ENCODE data around the gene RBM6.

The RBM6 gene

GRCh38 chr3:49972656-49973055 lies 32.7 kb downstream of the RBM6 start:
- Histone ChIP-seq H4K8ac (ENCODE audit: low read depth, low read length) (no peak overlapping the region), H3K27me3 (ENCODE audit: insufficient read depth, low read length) (no peaks in the 10 kb centered on the region), H2AFZ (ENCODE audit: insufficient read depth, low read length, poor library complexity) (no peak overlapping the region), H3K36me3 (ENCODE audit: control insufficient read depth in 1 of 2, insufficient read depth in 2 of 2, low read length in 2 of 2) (peaks cover 9 to 14% of the 10 kb centered on the region in 2 experiments), H2BK12ac (ENCODE audit: low read length) (no peak overlapping the region), H3K9me3 (ENCODE audit: insufficient read depth, low read depth, low read length) (no peaks in the 10 kb centered on the region), H3K4me1 (ENCODE audit: control insufficient read depth in 1 of 2, insufficient read depth in 2 of 2, low read length in 2 of 2) (no peaks in the 10 kb centered on the region), H3K4ac (ENCODE audit: low read depth, low read length) (no peak overlapping the region), H3K27ac (ENCODE audit: low read depth, low read length) (no peak overlapping the region), H3K23ac (ENCODE audit: low read length) (no peak overlapping the region), H3K18ac (ENCODE audit: low read length) (no peak overlapping the region), H3K79me2 (ENCODE audit: control insufficient read depth, insufficient read depth, low read length, poor library complexity) (no peaks in the 10 kb centered on the region), H4K91ac (ENCODE audit: low read depth, low read length) (no peak overlapping the region), H3K4me3 (ENCODE audit: low read depth, low read length) (no peak overlapping the region), H3K9ac (ENCODE audit: low read length) (no peak overlapping the region), H2AK5ac (ENCODE audit: low read length) (no peak overlapping the region), H2BK120ac (ENCODE audit: insufficient read depth, low read length, poor library complexity) (no peak overlapping the region), H3K14ac (ENCODE audit: low read length) (no peak overlapping the region), H2BK5ac (ENCODE audit: low read depth, low read length, poor library complexity) (no peak overlapping the region), H3K79me1 (ENCODE audit: low read length) (no peaks in the 10 kb centered on the region), H3K4me2 (ENCODE audit: low read length) (no peak overlapping the region), H4K12ac (ENCODE audit: low read depth, low read length) (no peak overlapping the region)
- no peak for DNase-seq
- WGBS (ENCODE audit: extremely low coverage, insufficient coverage, insufficient read length) = no CpG with 5 or more reads among the region's 10 CpGs

DNA sequence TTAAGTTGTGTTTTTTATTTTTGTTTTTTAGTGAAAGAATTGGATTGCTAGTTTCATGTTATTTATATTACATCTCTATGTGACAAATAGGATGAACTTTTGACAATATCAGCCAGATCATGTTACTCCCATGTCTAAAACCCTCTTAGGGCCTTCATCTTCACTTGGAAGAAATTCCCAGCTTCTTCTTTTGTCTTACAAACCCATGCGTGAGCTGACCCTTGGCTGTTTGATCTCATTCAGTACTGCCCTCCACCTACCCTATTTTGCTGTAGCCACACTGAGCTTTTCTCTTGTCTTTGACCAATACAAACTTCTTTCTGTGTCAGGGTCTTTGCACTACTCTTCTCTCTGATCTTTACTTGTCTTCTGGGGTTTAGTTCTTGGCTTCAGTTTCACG lies 37.0 kb downstream of the RBM6 start:
- Histone ChIP-seq H3K4me3 (ENCODE audit: low read depth, low read length) (no peak overlapping the region), H4K12ac (ENCODE audit: low read depth, low read length) (no peak overlapping the region), H3K9me3 (ENCODE audit: insufficient read depth, low read depth, low read length) (no peaks in the 10 kb centered on the region), H2AK5ac (ENCODE audit: low read length) (no peak overlapping the region), H3K4ac (ENCODE audit: low read depth, low read length) (no peak overlapping the region), H3K4me1 (ENCODE audit: control insufficient read depth in 1 of 2, insufficient read depth in 2 of 2, low read length in 2 of 2) (no peaks in the 10 kb centered on the region), H2BK120ac (ENCODE audit: insufficient read depth, low read length, poor library complexity) (no peak overlapping the region), H3K36me3 (ENCODE audit: control insufficient read depth in 1 of 2, insufficient read depth in 2 of 2, low read length in 2 of 2) (peaks cover 9 to 16% of the 10 kb centered on the region in 2 experiments), H3K27ac (ENCODE audit: low read depth, low read length) (no peak overlapping the region), H2AFZ (ENCODE audit: insufficient read depth, low read length, poor library complexity) (no peak overlapping the region), H2BK5ac (ENCODE audit: low read depth, low read length, poor library complexity) (no peak overlapping the region), H3K9ac (ENCODE audit: low read length) (no peak overlapping the region), H3K23ac (ENCODE audit: low read length) (no peak overlapping the region), H2BK12ac (ENCODE audit: low read length) (no peak overlapping the region), H3K79me2 (ENCODE audit: control insufficient read depth, insufficient read depth, low read length, poor library complexity) (no peaks in the 10 kb centered on the region), H4K91ac (ENCODE audit: low read depth, low read length) (no peak overlapping the region), H3K4me2 (ENCODE audit: low read length) (no peak overlapping the region), H3K14ac (ENCODE audit: low read length) (no peak overlapping the region), H3K18ac (ENCODE audit: low read length) (no peak overlapping the region), H4K8ac (ENCODE audit: low read depth, low read length) (no peak overlapping the region), H3K79me1 (ENCODE audit: low read length) (no peaks in the 10 kb centered on the region), H3K27me3 (ENCODE audit: insufficient read depth, low read length) (no peaks in the 10 kb centered on the region)
- DNase-seq = no peak
- no CpG with 5 or more reads among the region's 2 CpGs for WGBS (ENCODE audit: extremely low coverage, insufficient coverage, insufficient read length)

DNA sequence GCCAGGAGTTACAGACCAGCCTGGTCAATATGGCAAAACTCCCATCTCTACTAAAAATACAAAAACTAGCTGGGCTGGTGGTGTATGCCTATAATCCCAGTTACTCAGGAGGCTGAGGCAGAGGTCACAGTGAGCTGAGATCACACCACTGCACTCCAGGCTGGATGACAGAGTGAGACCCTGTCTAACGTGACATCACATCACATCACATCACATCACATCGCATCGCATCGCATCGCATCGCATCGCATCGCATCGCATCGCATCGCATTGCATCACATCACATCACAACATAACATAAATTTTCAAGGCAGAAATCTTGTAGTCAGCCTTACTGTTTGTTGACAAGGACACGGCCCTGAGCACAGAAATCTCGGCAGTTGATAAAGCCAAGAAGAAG lies 44.4 kb downstream of the RBM6 start:
- Histone ChIP-seq H3K79me1 (ENCODE audit: low read length) (no peaks in the 10 kb centered on the region), H3K9me3 (ENCODE audit: insufficient read depth, low read depth, low read length) (no peaks in the 10 kb centered on the region), H4K8ac (ENCODE audit: low read depth, low read length) (no peak overlapping the region), H3K4me2 (ENCODE audit: low read length) (no peak overlapping the region), H2BK12ac (ENCODE audit: low read length) (no peak overlapping the region), H3K4ac (ENCODE audit: low read depth, low read length) (no peak overlapping the region), H2AFZ (ENCODE audit: insufficient read depth, low read length, poor library complexity) (no peak overlapping the region), H3K4me3 (ENCODE audit: low read depth, low read length) (no peak overlapping the region), H3K36me3 (ENCODE audit: control insufficient read depth in 1 of 2, insufficient read depth in 2 of 2, low read length in 2 of 2) (peaks cover 7 to 11% of the 10 kb centered on the region in 2 experiments), H3K27me3 (ENCODE audit: insufficient read depth, low read length) (no peaks in the 10 kb centered on the region), H2AK5ac (ENCODE audit: low read length) (no peak overlapping the region), H4K91ac (ENCODE audit: low read depth, low read length) (no peak overlapping the region), H2BK5ac (ENCODE audit: low read depth, low read length, poor library complexity) (no peak overlapping the region), H3K18ac (ENCODE audit: low read length) (no peak overlapping the region), H3K9ac (ENCODE audit: low read length) (no peak overlapping the region), H3K79me2 (ENCODE audit: control insufficient read depth, insufficient read depth, low read length, poor library complexity) (no peaks in the 10 kb centered on the region), H4K12ac (ENCODE audit: low read depth, low read length) (no peak overlapping the region), H3K23ac (ENCODE audit: low read length) (no peak overlapping the region), H2BK120ac (ENCODE audit: insufficient read depth, low read length, poor library complexity) (no peak overlapping the region), H3K27ac (ENCODE audit: low read depth, low read length) (no peak overlapping the region), H3K4me1 (ENCODE audit: control insufficient read depth in 1 of 2, insufficient read depth in 2 of 2, low read length in 2 of 2) (no peaks in the 10 kb centered on the region), H3K14ac (ENCODE audit: low read length) (no peak overlapping the region)
- WGBS (ENCODE audit: extremely low coverage, insufficient coverage, insufficient read length) = no CpG with 5 or more reads among the region's 13 CpGs
- no peak for DNase-seq

GRCh38 chr3:49992326-49992725 lies 52.4 kb downstream of the RBM6 start:
- no peaks in the 10 kb centered on the region for H3K27me3 ChIP-seq (ENCODE audit: insufficient read depth, low read length)
- H2AFZ ChIP-seq (ENCODE audit: insufficient read depth, low read length, poor library complexity) = no peak overlapping the region
- H2BK120ac ChIP-seq (ENCODE audit: insufficient read depth, low read length, poor library complexity) = no peak overlapping the region
- DNase-seq = no peak
- H3K23ac ChIP-seq (ENCODE audit: low read length) = no peak overlapping the region
- H4K91ac ChIP-seq (ENCODE audit: low read depth, low read length) = no peak overlapping the region
- no peaks in the 10 kb centered on the region for H3K79me1 ChIP-seq (ENCODE audit: low read length)
- no peak overlapping the region for H3K4ac ChIP-seq (ENCODE audit: low read depth, low read length)
- WGBS (ENCODE audit: extremely low coverage, insufficient coverage, insufficient read length) = no CpG with 5 or more reads among the region's 2 CpGs
- peaks cover 5 to 11% of the 10 kb centered on the region in 2 experiments for H3K36me3 ChIP-seq (ENCODE audit: control insufficient read depth in 1 of 2, insufficient read depth in 2 of 2, low read length in 2 of 2)
- H3K18ac ChIP-seq (ENCODE audit: low read length) = no peak overlapping the region
- H2BK12ac ChIP-seq (ENCODE audit: low read length) = no peak overlapping the region
- no peak overlapping the region for H3K4me2 ChIP-seq (ENCODE audit: low read length)
- H4K8ac ChIP-seq (ENCODE audit: low read depth, low read length) = no peak overlapping the region
- H4K12ac ChIP-seq (ENCODE audit: low read depth, low read length) = no peak overlapping the region
- no peak overlapping the region for H2BK5ac ChIP-seq (ENCODE audit: low read depth, low read length, poor library complexity)
- H3K4me1 ChIP-seq (ENCODE audit: control insufficient read depth in 1 of 2, insufficient read depth in 2 of 2, low read length in 2 of 2) = no peaks in the 10 kb centered on the region
- H3K4me3 ChIP-seq (ENCODE audit: low read depth, low read length) = no peak overlapping the region
- no peak overlapping the region for H3K27ac ChIP-seq (ENCODE audit: low read depth, low read length)
- no peaks in the 10 kb centered on the region for H3K79me2 ChIP-seq (ENCODE audit: control insufficient read depth, insufficient read depth, low read length, poor library complexity)
- no peaks in the 10 kb centered on the region for H3K9me3 ChIP-seq (ENCODE audit: insufficient read depth, low read depth, low read length)
- H3K14ac ChIP-seq (ENCODE audit: low read length) = no peak overlapping the region
- no peak overlapping the region for H3K9ac ChIP-seq (ENCODE audit: low read length)
- H2AK5ac ChIP-seq (ENCODE audit: low read length) = no peak overlapping the region
